ENCODE measurements around the gene TNFSF11.

The TNFSF11 gene, protein sequence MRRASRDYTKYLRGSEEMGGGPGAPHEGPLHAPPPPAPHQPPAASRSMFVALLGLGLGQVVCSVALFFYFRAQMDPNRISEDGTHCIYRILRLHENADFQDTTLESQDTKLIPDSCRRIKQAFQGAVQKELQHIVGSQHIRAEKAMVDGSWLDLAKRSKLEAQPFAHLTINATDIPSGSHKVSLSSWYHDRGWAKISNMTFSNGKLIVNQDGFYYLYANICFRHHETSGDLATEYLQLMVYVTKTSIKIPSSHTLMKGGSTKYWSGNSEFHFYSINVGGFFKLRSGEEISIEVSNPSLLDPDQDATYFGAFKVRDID

DNA sequence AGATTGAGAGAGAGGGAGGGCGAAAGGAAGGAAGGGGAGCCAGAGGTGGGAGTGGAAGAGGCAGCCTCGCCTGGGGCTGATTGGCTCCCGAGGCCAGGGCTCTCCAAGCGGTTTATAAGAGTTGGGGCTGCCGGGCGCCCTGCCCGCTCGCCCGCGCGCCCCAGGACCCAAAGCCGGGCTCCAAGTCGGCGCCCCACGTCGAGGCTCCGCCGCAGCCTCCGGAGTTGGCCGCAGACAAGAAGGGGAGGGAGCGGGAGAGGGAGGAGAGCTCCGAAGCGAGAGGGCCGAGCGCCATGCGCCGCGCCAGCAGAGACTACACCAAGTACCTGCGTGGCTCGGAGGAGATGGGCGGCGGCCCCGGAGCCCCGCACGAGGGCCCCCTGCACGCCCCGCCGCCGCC lies at the start of gene TNFSF11:
Gene TNFSF11 (plus strand): TSS at position 142 of the 400 bp plus-strand sequence. CDS start 152 bp downstream, at position 294.
- peak within 1 kb of the TSS; percentile 81 for H3K4me3 Mint-ChIP-seq
- H3K27me3 Mint-ChIP-seq, result peaks cover 7% of the 10 kb centered on the region
- H3K4me1 Mint-ChIP-seq, result peaks cover 30% of the 10 kb centered on the region
- H3K27ac Mint-ChIP-seq, result peak within 1 kb of the TSS; percentile 67
- H3K36me3 Mint-ChIP-seq, result no peaks in the 10 kb centered on the region
- H3K9me3 Mint-ChIP-seq, result no peaks in the 10 kb centered on the region

DNA sequence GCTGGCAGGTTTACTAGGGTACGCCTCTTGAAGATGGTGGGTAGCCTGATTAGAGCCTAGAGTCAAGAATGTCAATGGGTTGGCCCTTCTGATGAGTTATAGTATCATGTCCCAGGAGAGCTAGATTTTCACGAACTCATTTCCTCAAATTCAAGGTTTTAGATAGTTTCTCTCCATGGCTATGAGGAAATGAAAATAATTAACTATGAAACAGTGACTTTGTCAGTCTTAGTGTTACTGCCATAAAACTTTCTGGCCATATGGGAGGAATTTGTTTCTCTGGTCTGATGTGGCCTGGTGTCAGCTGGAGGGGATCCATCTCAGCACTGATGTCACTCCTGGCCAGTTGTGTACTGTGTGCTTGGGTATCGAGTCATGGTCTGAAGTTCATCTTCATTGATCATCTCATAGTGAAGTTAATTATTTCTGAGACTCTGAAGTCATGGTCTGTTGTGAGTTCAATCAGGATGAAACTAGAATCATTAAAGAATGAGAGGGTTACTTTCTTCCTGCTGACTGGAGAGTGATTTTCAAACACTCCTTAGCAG lies 49.4 kb upstream of the TNFSF11 start:
- H3K27ac Mint-ChIP-seq, result no peak overlapping the region
- peaks cover 1% of the 10 kb centered on the region for H3K9me3 Mint-ChIP-seq
- H3K4me1 Mint-ChIP-seq, result no peaks in the 10 kb centered on the region
- H3K4me3 Mint-ChIP-seq, result no peak overlapping the region
- no peaks in the 10 kb centered on the region for H3K27me3 Mint-ChIP-seq
- H3K36me3 Mint-ChIP-seq, result no peaks in the 10 kb centered on the region

DNA sequence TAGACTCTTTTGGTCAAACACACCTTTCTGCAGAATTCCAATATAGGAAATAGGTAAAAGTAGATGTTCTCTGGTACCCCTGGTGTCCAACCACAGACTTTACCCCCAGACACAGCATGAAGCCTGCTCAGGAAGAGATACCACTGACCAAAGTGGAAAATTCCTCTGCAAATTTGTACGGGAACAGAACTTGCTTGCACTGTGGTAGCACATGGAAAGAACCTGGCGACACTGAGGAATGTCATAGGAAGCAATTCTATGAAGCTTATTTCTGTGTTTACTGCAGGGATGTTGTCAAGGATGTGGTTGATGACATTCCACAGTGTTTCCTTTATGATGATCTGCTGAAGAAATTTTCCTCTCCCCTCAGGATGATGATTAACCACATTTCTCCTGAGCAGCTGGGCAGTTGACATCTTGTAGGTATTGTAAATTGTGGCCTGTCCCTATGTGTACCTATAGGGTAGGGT lies 48.9 kb upstream of the TNFSF11 start:
- no peaks in the 10 kb centered on the region for H3K27me3 Mint-ChIP-seq
- H3K27ac Mint-ChIP-seq, result no peak overlapping the region
- H3K9me3 Mint-ChIP-seq, result no peaks in the 10 kb centered on the region
- no peaks in the 10 kb centered on the region for H3K36me3 Mint-ChIP-seq
- no peak overlapping the region for H3K4me3 Mint-ChIP-seq
- no peaks in the 10 kb centered on the region for H3K4me1 Mint-ChIP-seq

DNA sequence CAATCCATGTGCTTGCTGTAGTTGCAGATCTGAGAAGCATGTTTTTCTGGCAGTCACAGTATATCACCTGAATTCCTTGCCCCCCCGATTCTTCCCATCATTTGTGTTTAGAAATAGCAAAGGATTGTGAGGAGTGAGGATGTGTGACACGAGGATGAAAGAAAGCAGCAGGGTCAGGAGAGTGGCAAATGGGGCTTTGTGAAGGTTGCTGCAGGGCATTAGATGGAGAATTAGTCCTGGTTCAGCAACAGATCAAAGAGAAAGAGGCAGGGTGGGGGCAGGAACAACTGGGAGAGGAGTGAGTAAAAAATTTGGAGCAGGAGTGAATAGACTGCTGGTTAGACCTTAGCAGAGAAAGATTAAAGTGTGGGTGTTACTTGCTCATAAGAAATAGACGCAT lies 47.7 kb upstream of the TNFSF11 start:
- Mint-ChIP-seq H3K27ac (no peak overlapping the region), H3K27me3 (no peaks in the 10 kb centered on the region), H3K4me3 (no peak overlapping the region), H3K4me1 (peaks cover 8% of the 10 kb centered on the region), H3K36me3 (no peaks in the 10 kb centered on the region), H3K9me3 (no peaks in the 10 kb centered on the region)

DNA sequence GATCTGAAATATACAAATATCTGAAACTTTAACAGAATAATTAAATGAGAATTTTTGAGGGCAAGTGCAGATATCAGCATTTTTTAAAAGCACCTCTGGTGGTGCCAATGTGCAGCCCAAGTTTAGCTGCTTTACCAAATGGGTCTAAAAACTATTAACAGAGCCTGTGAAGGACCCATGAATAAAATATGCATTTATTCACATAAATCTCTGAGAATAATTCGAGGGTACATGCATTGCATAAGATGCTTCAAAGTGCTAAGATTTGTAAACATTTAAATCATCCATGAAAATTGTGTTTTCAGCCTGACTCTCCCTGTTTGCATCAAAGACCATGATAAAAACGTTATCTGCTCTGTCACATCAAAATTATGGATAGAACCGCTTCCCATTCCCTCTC lies 47.1 kb upstream of the TNFSF11 start:
- H3K27me3 Mint-ChIP-seq, result no peaks in the 10 kb centered on the region
- no peak overlapping the region for H3K27ac Mint-ChIP-seq
- no peaks in the 10 kb centered on the region for H3K36me3 Mint-ChIP-seq
- H3K4me1 Mint-ChIP-seq, result peaks cover 8% of the 10 kb centered on the region
- H3K9me3 Mint-ChIP-seq, result no peaks in the 10 kb centered on the region
- no peak overlapping the region for H3K4me3 Mint-ChIP-seq

DNA sequence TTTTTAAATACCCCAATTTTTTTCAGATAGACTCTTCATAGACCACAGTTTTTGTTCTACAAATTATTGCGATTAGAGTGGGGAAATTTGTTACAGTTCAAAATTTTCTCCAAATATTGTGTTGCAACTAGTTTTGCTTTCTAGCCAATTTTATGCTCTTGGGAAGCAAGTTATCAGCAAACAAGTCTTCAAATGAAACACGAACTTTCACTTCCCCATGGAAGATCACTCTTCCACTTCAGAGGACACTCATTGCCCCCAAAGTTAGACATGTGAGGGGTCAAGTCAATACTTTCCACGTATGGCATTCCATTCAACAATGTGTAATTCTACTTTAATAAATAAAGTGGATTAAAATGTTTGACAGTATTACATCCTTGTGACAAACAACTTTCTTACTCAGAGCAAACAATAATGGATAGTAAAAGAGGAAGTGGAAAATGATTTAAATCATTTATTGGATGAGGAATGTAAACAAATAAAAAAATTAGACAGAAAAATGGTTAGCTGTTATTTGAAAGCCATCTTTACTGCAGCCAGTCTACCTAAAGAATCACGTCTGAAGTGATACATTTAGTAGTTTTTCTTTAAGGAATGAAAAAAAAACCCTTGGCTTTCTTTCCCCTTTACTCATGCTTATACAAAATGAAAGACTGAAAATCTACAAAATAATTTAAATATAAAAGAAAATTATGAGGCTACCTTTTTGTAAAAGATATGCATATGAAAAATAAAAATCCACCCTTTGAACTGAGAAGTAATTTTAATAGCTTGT lies 41.2 kb upstream of the TNFSF11 start:
- Mint-ChIP-seq H3K27me3 (no peaks in the 10 kb centered on the region), H3K36me3 (peaks cover 2% of the 10 kb centered on the region), H3K4me1 (peaks cover 8% of the 10 kb centered on the region), H3K4me3 (no peak overlapping the region), H3K27ac (no peak overlapping the region), H3K9me3 (no peaks in the 10 kb centered on the region)

DNA sequence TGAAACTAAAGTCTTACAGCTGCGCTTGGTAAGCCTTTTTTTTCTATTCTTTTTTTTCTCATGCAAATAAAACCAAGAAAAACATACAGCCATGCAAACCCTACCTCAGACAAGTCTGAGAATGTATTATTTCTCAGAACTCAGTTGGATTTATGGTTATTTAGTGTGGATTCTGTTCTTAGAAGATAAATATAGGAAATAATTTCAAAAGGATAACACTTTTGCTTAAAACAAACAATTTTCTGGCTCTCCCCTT lies 40.7 kb upstream of the TNFSF11 start:
- Mint-ChIP-seq H3K4me1 (peaks cover 8% of the 10 kb centered on the region), H3K4me3 (no peak overlapping the region), H3K36me3 (peaks cover 2% of the 10 kb centered on the region), H3K27ac (no peak overlapping the region), H3K27me3 (no peaks in the 10 kb centered on the region), H3K9me3 (no peaks in the 10 kb centered on the region)

DNA sequence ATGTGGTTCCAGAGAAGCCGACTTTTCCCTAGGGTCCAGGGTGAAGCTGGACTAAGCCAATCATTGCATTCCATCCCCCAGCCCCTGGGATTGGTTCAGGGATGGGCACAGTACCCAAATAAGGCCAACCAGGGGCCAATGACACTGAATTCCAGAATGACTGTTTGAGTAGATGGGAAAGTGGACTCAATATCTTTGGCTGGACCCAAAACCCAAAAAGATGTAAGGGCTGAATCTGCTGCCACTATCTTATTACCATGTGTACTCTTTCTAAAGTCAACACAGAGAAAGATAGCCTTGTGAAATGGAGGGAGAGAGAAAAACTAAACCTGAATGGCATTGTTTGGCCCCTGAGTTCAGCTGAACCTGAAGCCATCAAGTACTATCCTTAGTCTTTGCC lies 39.2 kb upstream of the TNFSF11 start:
- Mint-ChIP-seq H3K27me3 (no peaks in the 10 kb centered on the region), H3K27ac (no peak overlapping the region), H3K4me1 (peaks cover 8% of the 10 kb centered on the region), H3K4me3 (no peak overlapping the region), H3K9me3 (no peaks in the 10 kb centered on the region), H3K36me3 (peaks cover 2% of the 10 kb centered on the region)

DNA sequence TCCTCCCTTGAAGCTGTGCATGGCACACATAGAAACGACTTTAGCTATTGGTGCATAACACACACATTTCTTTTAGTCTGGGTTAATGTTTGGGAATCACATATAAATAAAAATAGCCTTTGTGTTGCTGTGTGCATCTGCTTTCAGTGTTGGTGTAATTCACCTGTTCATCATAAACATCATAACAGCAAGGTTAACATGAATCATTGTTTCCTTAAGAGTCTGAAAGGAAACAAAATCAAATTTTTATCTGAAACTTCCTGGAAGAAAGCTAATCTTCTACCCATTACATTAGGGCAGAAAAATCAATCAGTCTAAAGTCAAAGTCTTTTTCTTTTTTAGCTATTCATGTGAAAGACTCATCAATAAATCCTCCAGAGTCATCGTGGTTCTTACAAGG lies 35.0 kb upstream of the TNFSF11 start:
- no peaks in the 10 kb centered on the region for H3K4me1 Mint-ChIP-seq
- no peak overlapping the region for H3K27ac Mint-ChIP-seq
- no peaks in the 10 kb centered on the region for H3K27me3 Mint-ChIP-seq
- no peak overlapping the region for H3K4me3 Mint-ChIP-seq
- H3K36me3 Mint-ChIP-seq, result peaks cover 2% of the 10 kb centered on the region
- H3K9me3 Mint-ChIP-seq, result no peaks in the 10 kb centered on the region

DNA sequence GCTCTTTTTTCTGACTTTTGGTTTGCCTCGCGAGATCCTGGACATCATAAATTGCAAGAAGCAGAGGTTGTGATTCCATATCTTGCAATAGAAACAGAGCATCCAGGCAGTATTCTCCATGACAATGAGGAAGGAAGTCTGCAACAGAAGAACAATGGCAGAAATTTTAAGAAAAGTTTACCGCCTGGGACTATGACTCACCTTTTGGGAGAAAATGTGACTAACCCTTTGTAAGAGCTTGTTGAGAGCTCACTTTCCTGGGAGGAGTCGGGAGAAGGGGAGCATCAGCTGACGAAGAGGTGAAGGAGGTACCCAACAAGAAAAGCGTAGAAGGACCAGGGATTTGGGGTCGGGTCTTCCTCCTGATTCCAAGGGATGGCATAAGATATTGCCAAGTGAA lies 34.3 kb upstream of the TNFSF11 start:
- Mint-ChIP-seq H3K9me3 (no peaks in the 10 kb centered on the region), H3K27me3 (no peaks in the 10 kb centered on the region), H3K4me1 (no peaks in the 10 kb centered on the region), H3K36me3 (no peaks in the 10 kb centered on the region), H3K27ac (peak overlapping the region; percentile 13), H3K4me3 (no peak overlapping the region)

DNA sequence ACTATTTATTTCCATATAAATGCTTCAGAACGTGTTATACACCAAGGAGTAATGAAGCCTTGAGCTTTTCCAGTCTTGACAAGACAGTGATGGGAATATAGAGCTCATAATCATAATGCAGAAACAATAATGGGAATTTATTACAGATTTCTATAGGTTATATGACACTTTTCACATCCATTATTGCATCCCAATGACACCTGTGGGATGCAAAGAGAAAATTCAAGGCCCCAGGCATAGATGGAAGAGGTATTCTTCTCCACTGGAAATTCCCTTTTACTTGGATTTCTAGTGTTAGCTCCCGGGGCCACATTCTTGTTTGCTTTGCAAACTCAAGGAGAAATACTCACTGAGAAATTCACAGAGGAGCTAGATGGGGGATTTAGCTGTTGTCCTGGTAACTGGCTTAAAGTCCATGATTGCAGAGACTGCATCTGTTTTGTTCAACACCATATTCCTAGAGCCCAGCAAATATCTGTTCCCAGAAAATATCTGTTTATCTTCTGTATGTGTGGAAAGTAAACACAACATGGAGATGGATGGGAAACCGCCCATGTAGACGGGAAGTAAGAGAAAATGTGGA lies 30.6 kb upstream of the TNFSF11 start:
- Mint-ChIP-seq H3K27me3 (no peaks in the 10 kb centered on the region), H3K4me3 (no peak overlapping the region), H3K36me3 (no peaks in the 10 kb centered on the region), H3K4me1 (no peaks in the 10 kb centered on the region), H3K9me3 (no peaks in the 10 kb centered on the region), H3K27ac (no peak overlapping the region)

DNA sequence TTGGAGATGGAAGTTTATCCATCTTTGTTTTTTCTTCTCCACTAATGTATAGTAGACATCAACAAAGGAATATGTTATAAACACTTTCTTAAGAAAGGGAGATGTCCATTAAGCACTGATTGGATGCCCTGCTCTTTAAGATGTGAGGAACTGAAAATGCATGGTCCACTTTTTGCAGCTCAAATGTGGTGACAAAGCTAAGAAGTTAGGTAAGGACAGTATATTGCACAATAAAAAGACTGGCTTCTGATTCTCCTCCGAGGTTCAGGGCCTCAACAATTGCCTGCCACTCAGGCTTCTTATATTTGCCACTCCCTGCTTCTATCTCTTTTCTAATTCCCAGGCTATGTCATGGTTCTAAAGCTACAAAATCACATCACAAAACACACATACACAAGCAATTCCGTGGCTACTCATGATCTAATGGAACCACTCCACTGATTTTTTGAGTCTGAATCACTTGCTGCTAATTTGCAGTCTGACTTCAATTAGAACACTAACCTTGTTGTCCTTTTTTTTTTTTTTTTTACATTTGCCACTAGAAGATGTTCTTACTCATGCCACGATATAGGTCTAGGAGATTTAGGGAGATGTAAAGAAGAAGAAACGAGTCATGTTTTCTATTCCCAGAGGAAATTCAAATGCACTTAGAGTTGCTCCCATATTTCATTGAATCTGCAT lies 29.6 kb upstream of the TNFSF11 start:
- Mint-ChIP-seq H3K4me3 (no peak overlapping the region), H3K9me3 (no peaks in the 10 kb centered on the region), H3K27me3 (no peaks in the 10 kb centered on the region), H3K36me3 (no peaks in the 10 kb centered on the region), H3K4me1 (no peaks in the 10 kb centered on the region), H3K27ac (no peak overlapping the region)

DNA sequence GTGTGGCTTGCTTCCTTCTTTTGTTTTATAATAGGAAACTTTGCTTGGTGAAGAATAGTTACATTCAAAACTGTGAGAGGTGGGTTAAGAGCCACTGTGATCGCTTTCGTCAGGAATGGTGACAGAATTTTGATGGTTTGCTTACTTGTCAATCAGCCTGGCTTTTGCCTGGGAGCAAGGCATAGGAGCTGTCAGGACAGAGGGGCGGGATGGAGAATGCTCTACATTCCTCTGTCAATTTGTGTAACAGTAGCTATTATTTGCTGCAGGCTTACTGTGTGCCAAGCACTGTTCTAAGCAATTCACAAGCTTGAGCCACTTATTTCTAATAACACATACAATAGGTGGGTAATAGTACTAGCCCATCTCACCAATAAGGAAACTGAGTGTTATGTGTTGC lies 28.1 kb upstream of the TNFSF11 start:
- H3K27ac Mint-ChIP-seq, result no peak overlapping the region
- no peaks in the 10 kb centered on the region for H3K36me3 Mint-ChIP-seq
- H3K27me3 Mint-ChIP-seq, result no peaks in the 10 kb centered on the region
- H3K9me3 Mint-ChIP-seq, result no peaks in the 10 kb centered on the region
- no peaks in the 10 kb centered on the region for H3K4me1 Mint-ChIP-seq
- no peak overlapping the region for H3K4me3 Mint-ChIP-seq

DNA sequence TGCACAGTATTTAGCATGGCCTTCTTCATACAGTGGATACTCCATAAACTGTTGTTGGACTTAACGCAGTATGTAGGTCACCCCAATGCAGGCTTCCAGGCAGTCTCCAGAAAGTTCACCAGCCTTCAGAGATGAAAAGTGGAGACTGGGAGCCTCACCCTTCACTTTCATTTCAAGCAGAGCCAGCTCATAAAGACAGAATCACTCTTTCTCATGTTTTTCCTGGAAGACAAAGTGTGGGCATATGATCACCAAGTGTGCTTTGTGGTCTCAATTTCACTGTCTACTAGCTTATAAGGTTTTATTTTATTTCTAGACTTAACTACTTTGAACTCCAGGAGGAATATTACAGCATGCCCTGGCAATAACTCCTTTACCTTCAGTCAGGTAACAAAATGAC lies 26.3 kb upstream of the TNFSF11 start:
- no peak overlapping the region for H3K4me3 Mint-ChIP-seq
- no peaks in the 10 kb centered on the region for H3K4me1 Mint-ChIP-seq
- no peak overlapping the region for H3K27ac Mint-ChIP-seq
- H3K9me3 Mint-ChIP-seq, result no peaks in the 10 kb centered on the region
- H3K27me3 Mint-ChIP-seq, result no peaks in the 10 kb centered on the region
- no peaks in the 10 kb centered on the region for H3K36me3 Mint-ChIP-seq

DNA sequence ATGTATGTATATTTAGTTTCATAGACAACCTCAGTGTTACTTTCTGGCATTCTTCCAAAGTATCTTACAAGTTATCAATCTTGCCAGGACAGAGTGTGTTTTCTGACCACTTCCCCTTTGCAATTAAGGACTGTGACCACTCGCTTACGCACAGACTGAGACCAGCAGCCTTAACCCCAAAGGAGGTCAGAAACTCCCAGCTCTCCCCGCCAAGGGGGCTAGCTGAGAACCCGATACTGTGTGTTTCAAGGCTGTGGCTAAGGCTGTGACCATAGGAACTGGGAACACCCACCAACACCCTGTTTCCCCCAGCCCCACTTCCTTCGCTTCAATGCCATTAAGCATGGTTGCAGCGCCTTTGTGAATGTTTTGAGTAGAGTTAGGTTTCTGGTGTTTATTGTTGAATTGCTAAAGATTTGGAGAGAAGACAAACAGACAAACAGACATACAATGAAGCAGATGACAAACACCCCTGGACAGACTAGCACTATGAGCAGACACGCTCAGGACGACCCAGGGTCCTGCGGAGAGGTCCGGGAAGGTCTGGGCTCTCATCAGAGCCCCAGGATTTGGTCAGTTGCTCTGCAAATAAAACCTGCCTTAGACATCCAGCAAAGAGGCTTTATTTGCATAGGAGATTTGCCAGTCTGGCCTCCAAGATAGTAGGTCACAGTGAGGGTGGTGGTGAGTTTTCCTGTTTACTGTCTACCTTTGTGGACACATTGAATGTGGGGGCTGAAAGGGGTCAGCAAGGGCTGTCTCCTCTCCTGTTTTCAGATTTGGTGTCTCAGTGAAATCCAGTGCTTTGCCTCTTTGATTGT lies 25.0 kb upstream of the TNFSF11 start:
- Mint-ChIP-seq H3K9me3 (no peaks in the 10 kb centered on the region), H3K27ac (no peak overlapping the region), H3K4me3 (no peak overlapping the region), H3K4me1 (no peaks in the 10 kb centered on the region), H3K27me3 (no peaks in the 10 kb centered on the region), H3K36me3 (no peaks in the 10 kb centered on the region)
